GM12874 (cell line): ENCODE data around the gene IKZF4.

Experiments
- CTCF ChIP-seq: IDR thresholded peaks from 2 replicates; pipeline ENCODE4 v1.5.1; 2011; ENCODE audit warnings: low read depth, mild to moderate bottlenecking, control low read depth, low read length, moderate library complexity; ENCODE audit not compliant: insufficient read depth

The IKZF4 gene

GRCh38 chr12:56021889-56022497, 1.1 kb downstream of the IKZF4 start:
- TF ChIP-seq CTCF: no peak

GRCh38 chr12:56028511-56029165, 7.8 kb downstream of the IKZF4 start:
- TF ChIP-seq CTCF: no peak

- TF ChIP-seq CTCF: no peak
These were observed 8.3 kb downstream of the IKZF4 start for GRCh38 chr12:56029166-56029519.

- TF ChIP-seq CTCF: peak; percentile 64
These were observed 8.9 kb downstream of the IKZF4 start for GRCh38 chr12:56029666-56030293.

GRCh38 chr12:56031987-56032386, 11.1 kb downstream of the IKZF4 start:
- TF ChIP-seq CTCF: no peak

- no peak for TF ChIP-seq CTCF
These were observed 13.9 kb downstream of the IKZF4 start for GRCh38 chr12:56034586-56035332.

GRCh38 chr12:56037161-56037560, 16.3 kb downstream of the IKZF4 start:
- no peak for TF ChIP-seq CTCF
